HEK293 (cell line): ENCODE results near the gene ATP1B2.
A peak's percentile ranks its signal among the peaks of the same experiment; 100 is the strongest.

Experiments used
- ELK4 ChIP-seq: IDR thresholded peaks from 2 replicates; pipeline ENCODE4 v1.6.1; 2011; ENCODE audit warnings: mild to moderate bottlenecking, low read depth, low read length, borderline replicate concordance
- GFI1B ChIP-seq: fragments of 450-650 bp; formaldehyde crosslinking; IDR thresholded peaks from 2 replicates; pipeline ENCODE4 v1.5.1; 2016; ENCODE audit warnings: missing biosample characterization, missing genetic modification characterization
- GLI2 ChIP-seq: fragments of 450-650 bp; formaldehyde crosslinking; IDR thresholded peaks from 2 replicates; pipeline ENCODE4; 2017; ENCODE audit warnings: missing biosample characterization, missing genetic modification characterization, low read depth, borderline replicate concordance
- GLI4 ChIP-seq: fragments of 450-650 bp; formaldehyde crosslinking; IDR thresholded peaks from 2 replicates; pipeline ENCODE4 v1.5.1; 2016; ENCODE audit warnings: missing biosample characterization, missing genetic modification characterization
- INSM2 ChIP-seq: fragments of 450-650 bp; formaldehyde crosslinking; IDR thresholded peaks from 2 replicates; pipeline ENCODE4 v1.5.1; 2016; ENCODE audit warnings: missing biosample characterization, missing genetic modification characterization
- KLF10 ChIP-seq: fragments of 450-650 bp; IDR thresholded peaks from 2 replicates; pipeline ENCODE4 v1.5.1; 2018; ENCODE audit warnings: missing biosample characterization, mild to moderate bottlenecking, missing genetic modification characterization
- KLF7 ChIP-seq: fragments of 450-650 bp; formaldehyde crosslinking; IDR thresholded peaks from 2 replicates; pipeline ENCODE4 v1.5.1; 2016; ENCODE audit warnings: missing biosample characterization, missing genetic modification characterization, borderline replicate concordance
- MZF1 ChIP-seq: fragments of 450-650 bp; formaldehyde crosslinking; IDR thresholded peaks from 2 replicates; pipeline ENCODE4 v1.5.1; 2017; ENCODE audit warnings: missing biosample characterization, missing genetic modification characterization, borderline replicate concordance
- OVOL3 ChIP-seq: fragments of 450-650 bp; formaldehyde crosslinking; IDR thresholded peaks from 2 replicates; pipeline ENCODE4 v1.5.1; 2016; ENCODE audit warnings: missing biosample characterization, missing genetic modification characterization
- PBX3 ChIP-seq: sonication (generic); formaldehyde crosslinking; IDR thresholded peaks from 2 replicates; pipeline ENCODE4 v1.8.1; 2022; ENCODE audit warnings: mild to moderate bottlenecking, moderate library complexity, missing genetic modification reagents
- PRDM1 ChIP-seq: fragments of 450-650 bp; formaldehyde crosslinking; IDR thresholded peaks from 2 replicates; pipeline ENCODE4; 2016; ENCODE audit warnings: missing biosample characterization, missing genetic modification characterization
- SCRT1 ChIP-seq: fragments of 450-650 bp; formaldehyde crosslinking; IDR thresholded peaks from 2 replicates; pipeline ENCODE4 v1.5.1; 2016; ENCODE audit warnings: missing biosample characterization, missing genetic modification characterization, borderline replicate concordance
- TRIM28 ChIP-seq: IDR thresholded peaks from 2 replicates; pipeline ENCODE4 v1.6.1; 2011; ENCODE audit warnings: low read length, control low read depth, borderline replicate concordance
- ZBTB10 ChIP-seq: fragments of 450-650 bp; formaldehyde crosslinking; IDR thresholded peaks from 2 replicates; pipeline ENCODE4 v1.5.1; 2016; ENCODE audit warnings: missing biosample characterization, missing genetic modification characterization
- ZBTB8A ChIP-seq: fragments of 450-650 bp; formaldehyde crosslinking; IDR thresholded peaks from 2 replicates; pipeline ENCODE4 v1.5.1; 2016; ENCODE audit warnings: missing biosample characterization, missing genetic modification characterization
- ZFP37 ChIP-seq: fragments of 450-650 bp; formaldehyde crosslinking; IDR thresholded peaks from 2 replicates; pipeline ENCODE4 v1.5.1; 2016; ENCODE audit warnings: missing biosample characterization, missing genetic modification characterization
- ZNF132 ChIP-seq: fragments of 450-650 bp; formaldehyde crosslinking; IDR thresholded peaks from 2 replicates; pipeline ENCODE4 v1.5.1; 2017; ENCODE audit warnings: missing biosample characterization, missing genetic modification characterization, borderline replicate concordance
- ZNF174 ChIP-seq: fragments of 450-650 bp; formaldehyde crosslinking; IDR thresholded peaks from 2 replicates; pipeline ENCODE4 v1.5.0; 2017; ENCODE audit warnings: missing biosample characterization, mild to moderate bottlenecking, missing genetic modification characterization
- ZNF184 ChIP-seq: fragments of 450-650 bp; IDR thresholded peaks from 2 replicates; pipeline ENCODE4 v1.5.1; 2018; ENCODE audit warnings: missing biosample characterization, mild to moderate bottlenecking, missing genetic modification characterization
- ZNF2 ChIP-seq: fragments of 450-650 bp; formaldehyde crosslinking; IDR thresholded peaks from 2 replicates; pipeline ENCODE4 v1.5.1; 2016; ENCODE audit warnings: missing biosample characterization, missing genetic modification characterization
- ZNF311 ChIP-seq: fragments of 450-650 bp; formaldehyde crosslinking; IDR thresholded peaks from 2 replicates; pipeline ENCODE4 v1.5.1; 2017; ENCODE audit warnings: missing biosample characterization, missing genetic modification characterization, borderline replicate concordance
- ZNF354C ChIP-seq: fragments of 450-650 bp; formaldehyde crosslinking; IDR thresholded peaks from 2 replicates; pipeline ENCODE4 v1.5.1; 2016; ENCODE audit warnings: missing biosample characterization, missing genetic modification characterization, low read depth, borderline replicate concordance
- ZNF433 ChIP-seq: fragments of 450-650 bp; formaldehyde crosslinking; IDR thresholded peaks from 2 replicates; pipeline ENCODE4 v1.5.1; 2016; ENCODE audit warnings: missing biosample characterization, missing genetic modification characterization, low read depth
- ZNF501 ChIP-seq: fragments of 450-650 bp; formaldehyde crosslinking; IDR thresholded peaks from 2 replicates; pipeline ENCODE4 v1.5.1; 2016; ENCODE audit warnings: missing biosample characterization, missing genetic modification characterization
- ZNF521 ChIP-seq: fragments of 450-650 bp; formaldehyde crosslinking; IDR thresholded peaks from 2 replicates; pipeline ENCODE4 v1.5.1; 2017; ENCODE audit warnings: missing biosample characterization, mild to moderate bottlenecking, missing genetic modification characterization
- ZNF571 ChIP-seq: fragments of 450-650 bp; formaldehyde crosslinking; IDR thresholded peaks from 2 replicates; pipeline ENCODE4 v1.5.0; 2017; ENCODE audit warnings: missing biosample characterization, missing genetic modification characterization
- ZNF580 ChIP-seq: fragments of 450-650 bp; formaldehyde crosslinking; IDR thresholded peaks from 2 replicates; pipeline ENCODE4 v1.5.1; 2016; ENCODE audit warnings: missing biosample characterization, missing genetic modification characterization
- ZNF596 ChIP-seq: fragments of 450-650 bp; IDR thresholded peaks from 2 replicates; pipeline ENCODE4 v1.5.0; 2018; ENCODE audit warnings: missing biosample characterization, mild to moderate bottlenecking, missing genetic modification characterization, moderate library complexity
- ZNF660 ChIP-seq: fragments of 450-650 bp; IDR thresholded peaks from 2 replicates; pipeline ENCODE4 v1.5.1; 2018; ENCODE audit warnings: missing biosample characterization, mild to moderate bottlenecking, missing genetic modification characterization
- ZSCAN16 ChIP-seq: fragments of 450-650 bp; formaldehyde crosslinking; IDR thresholded peaks from 2 replicates; pipeline ENCODE4 v1.5.1; 2016; ENCODE audit warnings: missing biosample characterization, missing genetic modification characterization
- ZSCAN23 ChIP-seq: fragments of 450-650 bp; formaldehyde crosslinking; IDR thresholded peaks from 2 replicates; pipeline ENCODE4 v1.5.1; 2016; ENCODE audit warnings: missing biosample characterization, missing genetic modification characterization
- ZSCAN4 ChIP-seq: fragments of 450-650 bp; formaldehyde crosslinking; IDR thresholded peaks from 2 replicates; pipeline ENCODE4 v1.5.1; 2017; ENCODE audit warnings: missing biosample characterization, missing genetic modification characterization

ATP1B2 gene

GRCh38 chr17:7614425-7615264, 36.1 kb upstream of the ATP1B2 start, which contains the start of gene FXR2 (continued):
- TF ChIP-seq ZNF311 (tag by site-specific recombination) = no peak
- no peak for TF ChIP-seq ZNF354C (tag by site-specific recombination)
- TF ChIP-seq PBX3 = no peak
- no peak for TF ChIP-seq ZSCAN23 (tag by site-specific recombination)
- no peak for TF ChIP-seq ZNF433
- TF ChIP-seq ZBTB10 (tag by site-specific recombination) = no peak
- TF ChIP-seq INSM2 = no peak
- no peak for TF ChIP-seq ZNF2
- TF ChIP-seq KLF10 (tag by site-specific recombination) = peak; percentile 99
- TF ChIP-seq ZNF596 = no peak
- no peak for TF ChIP-seq ZNF521 (tag by site-specific recombination)
- no peak for TF ChIP-seq GLI2 (tag by site-specific recombination)
- TF ChIP-seq ZNF571 (tag by site-specific recombination) = no peak
- TF ChIP-seq ZSCAN4 (tag by site-specific recombination) = no peak
- no peak for TF ChIP-seq GLI4 (tag by site-specific recombination)
- no peak for TF ChIP-seq ZSCAN16 (tag by site-specific recombination)
- TF ChIP-seq PRDM1 = peak; percentile 10
- TF ChIP-seq ZNF501 (tag by site-specific recombination) = no peak
- no peak for TF ChIP-seq ELK4
- TF ChIP-seq OVOL3 = no peak
- TF ChIP-seq GFI1B (tag by site-specific recombination) = no peak
- TF ChIP-seq ZNF132 = no peak
- peak; percentile 37; the same call in 1 of the 2 replicates for TF ChIP-seq ZBTB8A (tag by site-specific recombination)
- TF ChIP-seq ZNF174 (tag by site-specific recombination) = no peak
- TF ChIP-seq MZF1 (tag by site-specific recombination) = no peak
- TF ChIP-seq ZNF580 (tag by site-specific recombination) = no peak
- TF ChIP-seq KLF7 (tag by site-specific recombination) = no peak
- no peak for TF ChIP-seq SCRT1 (tag by site-specific recombination)
- TF ChIP-seq ZNF660 (tag by site-specific recombination) = 0 out of 2 replicates have a peak, but pooled peaks have one; percentile 55
- no peak for TF ChIP-seq ZNF184
- no peak for TF ChIP-seq TRIM28
- TF ChIP-seq ZFP37 = no peak
